Right hindlimb (tissue), 1 donor: ENCODE results near the gene SPON1.
"Not testable (repeated sequence)": the region's sequence is repeated elsewhere in the genome, so short reads cannot be mapped to it uniquely, and the experiment has no call there.

Experiments
- DNase-seq: peaks from one replicate; pipeline ENCODE4 v3.0.0-alpha.2; 2018

The SPON1 gene

DNA sequence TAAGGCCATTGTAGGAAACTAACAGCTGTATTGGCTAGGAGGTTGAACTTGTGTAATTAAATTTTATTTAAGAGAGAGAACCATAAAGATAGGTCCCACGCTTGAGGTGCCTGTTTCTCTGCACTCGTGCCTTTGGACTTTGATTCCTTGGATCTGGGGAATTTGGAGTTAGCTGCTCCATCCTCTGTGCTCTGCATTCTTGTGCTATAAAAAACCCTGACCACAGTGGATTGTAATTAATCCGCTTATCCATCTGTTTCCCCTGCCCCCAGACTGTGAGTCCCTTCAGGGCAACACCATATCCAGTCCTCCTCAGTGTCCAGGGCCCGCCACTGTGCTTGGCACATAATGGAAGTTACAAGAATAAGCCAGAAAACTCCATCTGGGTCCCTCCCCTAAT lies 169.8 kb downstream of the SPON1 start:
- DNase-seq: no peak

GRCh38 chr11:14133381-14133780 lies 170.9 kb downstream of the SPON1 start:
- no peak for DNase-seq

- DNase-seq: no peak
Measured at GRCh38 chr11:14136561-14136960, 174.0 kb downstream of the SPON1 start.

GRCh38 chr11:14137284-14137683 lies 174.8 kb downstream of the SPON1 start:
- no peak for DNase-seq

GRCh38 chr11:14140991-14141390 lies 178.5 kb downstream of the SPON1 start:
- no peak for DNase-seq

DNA sequence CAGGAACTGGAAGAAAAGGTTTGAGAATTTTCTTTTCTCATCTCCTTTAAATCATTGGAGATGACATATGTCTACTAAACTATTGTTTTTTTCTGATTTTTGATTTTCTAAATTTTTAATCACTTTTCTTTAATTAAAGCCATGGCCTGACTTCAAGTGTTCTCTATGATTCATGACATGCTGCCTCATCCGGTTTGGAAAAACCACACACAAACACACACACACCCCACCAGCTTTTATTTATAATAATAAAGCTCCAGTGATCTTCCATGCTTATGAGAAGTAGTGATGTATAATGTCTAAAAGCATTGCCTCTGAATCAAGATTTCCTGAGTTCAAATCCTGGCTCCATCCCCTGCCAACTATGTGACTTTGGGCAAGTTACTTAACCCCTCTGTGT lies 179.2 kb downstream of the SPON1 start:
- no peak for DNase-seq

DNA sequence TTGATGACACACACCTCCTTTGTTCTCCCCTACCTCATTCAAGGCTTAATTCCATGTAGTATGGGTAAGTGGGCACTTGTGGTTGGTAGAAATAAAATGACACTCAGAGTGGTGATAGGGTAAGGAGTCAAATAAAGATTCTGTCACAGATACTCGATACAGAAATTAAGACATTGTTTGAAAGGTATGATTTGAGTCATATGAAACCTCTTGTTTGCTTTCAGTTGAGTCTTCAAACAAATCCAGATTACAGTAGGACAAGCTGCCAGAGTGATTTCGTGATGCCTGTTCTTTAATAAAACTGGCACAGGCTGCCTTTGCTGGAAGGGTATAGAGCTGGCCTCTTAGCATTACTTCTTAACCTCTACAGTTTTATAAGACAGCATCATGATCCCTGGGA lies 182.4 kb downstream of the SPON1 start:
- DNase-seq: no peak

DNA sequence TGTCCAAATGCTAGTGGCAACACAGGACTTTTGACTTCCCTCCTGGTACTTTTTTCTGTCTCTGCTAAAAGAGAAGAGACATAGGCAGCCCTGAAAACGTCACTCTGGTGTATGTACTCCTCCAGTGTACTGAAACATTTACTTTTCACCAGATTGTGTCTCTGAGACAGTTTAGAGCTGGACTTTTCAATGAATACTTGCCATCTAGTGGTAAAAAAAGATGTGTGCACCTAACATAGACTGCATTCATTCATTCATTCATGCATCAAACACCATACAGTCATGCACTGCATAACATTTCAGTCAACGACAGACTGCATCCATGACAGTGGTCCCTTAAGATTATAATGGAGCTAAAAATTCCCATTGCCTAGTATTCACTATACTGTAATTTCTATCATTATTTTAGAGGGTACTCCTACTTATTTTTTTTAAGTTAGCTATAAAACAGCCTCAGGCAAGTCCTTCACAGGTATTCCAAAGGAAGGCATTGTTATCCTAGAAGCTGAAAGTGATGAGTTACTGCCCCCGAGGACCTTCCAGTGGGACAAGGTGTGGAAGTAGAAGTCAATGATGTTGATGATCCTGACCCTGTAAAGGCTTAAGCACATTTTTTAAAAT lies 186.2 kb downstream of the SPON1 start:
- no peak for DNase-seq

GRCh38 chr11:14149683-14150082 lies 187.2 kb downstream of the SPON1 start:
- no peak for DNase-seq

DNA sequence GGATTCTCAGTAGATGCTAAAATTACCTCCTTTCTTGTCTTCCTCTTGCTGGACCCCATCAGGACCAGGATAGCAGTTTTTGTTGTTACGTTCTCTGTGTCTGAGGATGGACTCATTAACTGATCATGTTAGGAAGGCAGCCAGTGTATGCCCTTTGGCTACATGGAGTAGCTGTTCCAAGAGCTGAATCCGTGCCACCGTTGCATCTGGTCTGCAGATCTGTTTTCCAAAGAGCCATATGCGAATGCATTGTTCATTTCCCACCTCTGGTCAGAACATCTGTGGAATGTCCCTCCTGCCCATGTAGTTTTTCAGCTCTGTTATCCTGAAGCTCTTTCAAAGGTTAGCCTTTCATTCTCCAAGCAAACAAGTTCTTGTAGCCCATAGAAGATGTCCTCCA lies 188.4 kb downstream of the SPON1 start:
- DNase-seq: no peak

DNA sequence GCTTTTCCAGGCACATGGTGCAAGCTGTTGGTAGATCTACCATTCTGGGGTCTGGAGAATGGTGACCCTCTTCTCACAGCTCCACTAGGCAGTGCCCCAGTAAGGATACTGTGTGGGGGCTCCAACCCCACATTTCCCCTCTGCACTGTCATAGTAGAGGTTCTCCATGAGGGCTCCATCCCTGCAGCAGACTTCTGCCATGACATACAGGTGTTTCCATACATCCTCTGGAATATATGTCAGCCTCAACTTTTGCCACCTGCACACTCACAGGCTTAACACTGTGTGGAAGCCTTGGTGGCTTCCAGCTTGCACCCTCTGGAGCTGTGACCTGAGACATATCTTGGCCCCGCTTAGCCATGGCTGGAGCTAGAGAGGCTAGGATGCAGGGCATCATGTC lies 191.6 kb downstream of the SPON1 start:
- not testable (repeated sequence) for DNase-seq

DNA sequence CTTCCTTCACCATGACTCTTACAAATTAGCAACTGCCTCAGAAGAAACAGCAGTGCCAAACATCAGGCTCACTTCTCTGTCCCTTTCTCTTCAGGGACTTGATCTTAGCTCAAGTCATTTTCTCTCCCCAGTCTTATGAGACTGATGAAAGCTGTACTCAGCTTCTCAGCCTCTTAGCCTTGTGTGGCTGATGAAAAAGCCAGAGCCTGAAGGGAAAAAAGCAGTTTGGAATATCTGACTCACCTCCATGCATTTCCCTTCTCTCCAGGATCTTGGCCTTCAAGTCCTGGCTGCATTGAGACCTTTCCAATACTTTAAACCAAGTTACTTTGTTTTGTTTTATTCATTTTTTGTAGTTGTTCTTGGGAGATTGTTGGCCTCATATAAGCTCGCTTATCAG lies 195.9 kb downstream of the SPON1 start:
- DNase-seq: no peak

GRCh38 chr11:14163576-14163975 lies 201.1 kb downstream of the SPON1 start:
- no peak for DNase-seq

DNA sequence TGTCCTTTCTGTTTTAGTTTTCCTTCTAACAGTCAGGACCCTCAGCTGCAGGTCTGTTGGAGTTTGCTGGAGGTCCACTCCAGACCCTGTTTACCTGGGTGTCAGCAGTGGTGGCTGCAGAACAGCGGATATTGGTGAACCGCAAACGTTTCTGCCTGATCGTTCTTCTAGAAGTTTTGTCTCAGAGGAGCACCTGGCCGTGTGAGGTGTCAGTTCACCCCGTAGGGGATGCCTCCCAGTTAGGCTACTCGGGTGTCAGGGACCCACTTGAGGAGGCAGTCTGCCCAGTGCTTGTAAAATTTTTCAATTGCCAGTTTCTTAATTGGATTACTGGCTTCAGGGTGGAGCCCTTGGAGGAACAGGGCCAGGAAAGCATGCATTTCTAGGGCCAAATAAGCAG lies 211.2 kb downstream of the SPON1 start:
- DNase-seq: not testable (repeated sequence)

DNA sequence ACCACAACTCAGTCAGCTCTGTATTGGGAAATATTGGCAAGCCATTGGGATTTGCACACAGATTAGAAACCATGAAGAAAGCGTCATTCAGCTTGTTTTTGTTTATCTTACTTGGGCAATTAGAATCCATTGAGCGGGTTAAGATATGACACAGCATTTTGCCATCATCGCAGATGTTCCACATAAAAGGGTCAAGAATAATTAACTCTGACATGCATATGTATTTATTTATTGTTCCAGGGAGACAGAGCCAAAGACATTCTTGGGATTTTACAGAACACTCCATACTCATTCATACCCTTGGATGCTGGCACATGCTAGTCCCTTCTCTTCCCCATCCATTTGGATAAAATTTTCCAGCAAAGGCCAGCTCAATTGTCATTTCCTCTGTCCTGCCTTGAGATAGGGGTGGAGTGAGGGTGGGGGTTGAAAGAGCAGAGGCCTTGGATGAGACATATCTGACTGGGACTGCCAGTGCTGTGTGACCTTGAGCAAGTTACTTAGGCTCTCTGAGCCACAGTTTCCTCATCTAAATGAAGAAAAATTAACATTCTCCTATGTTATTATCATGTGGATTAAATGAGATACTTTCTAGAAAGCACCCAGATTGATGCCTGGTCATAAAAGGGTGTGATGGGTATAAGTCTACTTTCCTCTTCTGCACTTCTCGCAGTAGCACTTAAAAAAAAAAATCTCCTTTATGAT lies 216.7 kb downstream of the SPON1 start:
- DNase-seq: no peak

DNA sequence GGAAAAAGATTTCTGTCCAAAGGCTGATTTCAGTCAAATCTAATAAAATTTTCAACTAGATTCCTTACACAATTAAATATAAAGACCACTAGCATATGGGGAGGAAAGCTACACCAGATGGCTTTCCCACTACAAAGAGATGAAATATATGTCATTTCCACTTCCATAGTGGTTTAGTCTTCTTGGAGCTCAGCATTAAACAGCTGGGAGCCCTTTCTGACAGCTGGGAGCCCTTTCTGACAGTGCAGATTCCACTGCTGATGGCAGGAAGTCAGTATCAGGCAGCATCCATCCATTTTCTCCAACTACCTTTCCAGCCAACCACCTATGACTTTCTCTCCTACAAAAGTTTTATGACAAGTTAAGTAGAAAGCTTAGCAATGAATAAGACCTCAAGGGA lies 218.6 kb downstream of the SPON1 start:
- DNase-seq: no peak

- no peak for DNase-seq
Measured at GRCh38 chr11:14182833-14183364, 220.4 kb downstream of the SPON1 start.

DNA sequence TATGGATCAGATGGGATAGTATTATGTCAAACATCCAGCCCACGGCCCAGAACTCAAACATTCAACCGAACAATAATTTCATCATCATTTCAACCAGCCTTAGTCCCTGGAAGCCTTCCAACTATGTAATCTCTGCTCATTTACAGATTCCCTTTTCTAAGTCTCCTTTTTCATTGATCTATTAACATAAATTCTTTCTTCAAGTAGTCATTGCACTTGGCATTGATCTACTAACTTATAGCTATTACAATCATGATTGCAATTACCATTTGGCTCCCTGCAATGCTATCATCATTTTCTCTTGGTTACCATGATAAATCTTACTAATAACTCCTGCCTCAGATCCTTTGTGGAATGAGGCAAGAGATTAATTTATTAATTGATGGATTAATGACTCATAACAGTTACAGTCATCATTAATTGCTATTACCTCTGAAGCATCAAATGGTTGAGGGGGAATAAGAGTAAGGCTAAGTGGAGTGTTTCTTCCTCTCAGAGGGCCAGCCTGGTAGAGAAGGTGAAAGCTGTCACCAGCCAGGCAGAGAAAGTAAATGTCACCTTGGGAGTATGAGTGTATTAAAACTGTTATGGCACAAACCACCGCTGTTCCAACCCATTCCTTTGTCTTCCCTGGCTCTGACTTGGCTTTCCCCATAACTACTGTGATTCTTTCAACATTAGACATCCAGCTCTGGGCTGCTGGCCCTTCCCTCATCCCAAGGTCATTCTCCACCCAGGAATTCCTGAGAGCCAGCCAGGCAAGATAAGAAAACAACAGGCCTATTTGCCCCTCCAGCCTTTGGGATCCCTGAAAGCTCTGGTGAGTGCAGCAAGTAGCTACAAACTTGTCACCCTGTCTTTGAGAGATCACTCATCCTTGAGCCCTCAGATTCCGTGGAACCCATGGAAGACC lies 221.8 kb downstream of the SPON1 start:
- DNase-seq: no peak

- no peak for DNase-seq
Measured at GRCh38 chr11:14185461-14185860, 222.9 kb downstream of the SPON1 start.

- no peak for DNase-seq
Measured at GRCh38 chr11:14186046-14186775, 223.7 kb downstream of the SPON1 start.

DNA sequence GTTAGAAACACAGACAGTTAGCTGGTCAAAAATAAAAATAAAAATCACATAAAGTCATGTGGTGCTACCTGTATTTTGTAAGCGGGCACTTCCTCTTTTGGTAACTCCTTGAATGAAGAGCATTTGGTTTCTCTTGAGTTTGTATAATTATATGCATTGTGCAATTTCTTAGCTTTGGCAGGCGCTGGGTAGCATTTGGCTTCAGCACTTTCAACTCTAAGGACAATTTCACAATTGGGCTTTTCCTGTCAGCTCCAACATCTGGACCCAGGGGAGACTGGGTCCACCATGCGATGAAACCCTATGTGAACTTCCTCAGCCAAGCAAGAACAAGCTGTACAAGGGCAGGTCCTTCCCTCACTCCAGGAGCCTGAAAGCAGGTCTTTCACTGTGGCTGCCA lies 227.4 kb downstream of the SPON1 start:
- DNase-seq: no peak

- DNase-seq: peak; percentile 30
Measured at GRCh38 chr11:14190992-14191778, 228.7 kb downstream of the SPON1 start.
